AG04449 (cell line): ENCODE data around the gene FAM161A.

Experiments used
- CTCF ChIA-PET: fragments of 350-600 bp; formaldehyde crosslinking; extraction: SDS; loops from one replicate; lab custom pipeline; 2021; ENCODE audit warnings: antibody characterized with exemption; lab: Yijun Ruan, JAX
- POLR2A ChIA-PET: fragments of 400-600, 350-600 bp; formaldehyde crosslinking; extraction: SDS; loops from one replicate; lab custom pipeline; 2020; ENCODE audit warnings: antibody characterized with exemption, inconsistent platforms; lab: Yijun Ruan, JAX
- DNase-seq: peaks from one replicate; pipeline ENCODE4 v3.0.0-alpha.2; 2010; ENCODE audit warnings: low read depth, low spot score
- H3K4me3 ChIP-seq: 2 replicates; pipeline ENCODE4 v1.5.1; 2011; ENCODE audit warnings: low read depth, mild to moderate bottlenecking, control low read depth, low read length
- CTCF ChIP-seq: IDR thresholded peaks from one replicate; pipeline ENCODE4 v1.5.1; 2011; ENCODE audit warnings: mild to moderate bottlenecking, moderate library complexity, low read length, control low read depth, inconsistent platforms; ENCODE audit not compliant: insufficient read depth; ENCODE audit errors: missing control alignments

The FAM161A gene

GRCh38 chr2:61789807-61790602 is 63.9 kb downstream of the FAM161A start:
- H3K4me3 ChIP-seq, result no peak overlapping the region
- no peak for TF ChIP-seq CTCF
- POLR2A ChIA-PET, result no interaction called here
- CTCF ChIA-PET, result no interaction called here
- DNase-seq, result no peak

- no peak for TF ChIP-seq CTCF
- H3K4me3 ChIP-seq, result no peak overlapping the region
- DNase-seq, result no peak
- CTCF ChIA-PET, result interaction anchor here (0.7 to 0.9 kb wide), 3 partner anchors 11 to 38 kb away, joined by 3 to 5 read pairs (median 3); no protein-coding TSS in a partner anchor
- POLR2A ChIA-PET, result no interaction called here
These were observed 65.8 kb downstream of the FAM161A start for GRCh38 chr2:61787941-61788563.

DNA sequence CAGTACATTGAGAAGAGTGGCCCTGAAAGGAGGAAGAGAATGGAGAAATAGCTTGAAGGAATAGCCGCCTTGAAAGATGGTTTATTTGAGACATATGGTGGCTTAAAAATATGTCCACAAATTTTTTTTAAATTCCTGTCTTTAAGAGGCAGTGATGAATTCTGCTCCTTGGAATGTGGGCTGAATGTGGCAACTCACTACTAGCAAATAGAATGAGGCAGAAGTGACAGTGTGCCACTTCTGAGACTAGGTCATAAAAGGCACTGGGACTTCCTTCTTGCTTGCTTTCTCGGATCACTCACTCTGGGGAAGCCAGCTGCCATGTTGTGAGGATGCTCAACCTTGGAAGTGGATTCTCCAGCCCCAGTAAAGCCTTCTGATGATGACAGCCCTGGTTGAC is 67.0 kb downstream of the FAM161A start:
- TF ChIP-seq CTCF, result no peak
- ChIA-PET CTCF (no interaction called here), POLR2A (no interaction called here)
- H3K4me3 ChIP-seq, result no peak overlapping the region
- DNase-seq, result no peak

GRCh38 chr2:61785583-61785982 is 68.3 kb downstream of the FAM161A start:
- no peak overlapping the region for H3K4me3 ChIP-seq
- no peak for TF ChIP-seq CTCF
- no peak for DNase-seq
- CTCF ChIA-PET, result no interaction called here
- POLR2A ChIA-PET, result no interaction called here

DNA sequence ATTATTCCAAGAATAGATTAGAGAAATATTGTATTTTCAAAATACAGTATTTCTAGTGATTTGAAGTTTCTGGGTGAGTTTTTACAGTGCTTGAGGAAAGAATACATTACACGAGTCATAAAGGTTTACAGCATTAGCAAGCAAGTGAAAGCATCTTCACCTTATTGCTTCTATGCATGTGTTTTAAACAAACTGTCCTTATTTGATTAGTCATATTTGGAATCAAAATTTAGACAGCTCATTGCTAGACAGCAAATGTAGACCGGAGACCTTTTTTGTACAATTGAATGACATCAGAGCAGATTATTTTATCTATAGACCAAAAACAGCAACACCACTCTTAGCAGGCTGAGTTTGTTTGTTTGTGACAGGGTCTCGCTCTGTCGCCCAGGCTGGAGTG is 69.2 kb downstream of the FAM161A start:
- ChIA-PET POLR2A (no interaction called here), CTCF (no interaction called here)
- DNase-seq, result no peak
- TF ChIP-seq CTCF, result no peak
- no peak overlapping the region for H3K4me3 ChIP-seq

GRCh38 chr2:61775956-61776570 is 77.8 kb downstream of the FAM161A start:
- no peak for DNase-seq
- no peak overlapping the region for H3K4me3 ChIP-seq
- ChIA-PET POLR2A (interaction anchor here (0.9 kb wide), 1 partner anchor 12 kb away, joined by 3 read pairs; no protein-coding TSS in a partner anchor), CTCF (interaction anchor here (0.9 kb wide), 1 partner anchor 9 kb away, joined by 3 read pairs; no protein-coding TSS in a partner anchor)
- no peak for TF ChIP-seq CTCF
